HG03521 (cell line): ENCODE results near the gene YY1AP1.
"Not testable (repeated sequence)": the region's sequence is repeated elsewhere in the genome, so short reads cannot be mapped to it uniquely, and the experiment has no call there.

Source experiments
- ATAC-seq: cut with Tn5 transposase; IDR thresholded peaks from one replicate; pipeline ENCODE4 v1.9.1; 2021; ENCODE audit warnings: mild to moderate bottlenecking, moderate library complexity; ENCODE audit not compliant: unreplicated experiment

Gene YY1AP1

GRCh38 chr1:155688324-155689080 lies at the start of gene YY1AP1:
Gene YY1AP1 (minus strand): TSS chr1:155688774. CDS start chr1:155680436, 8,338 bp downstream.
- peak; percentile 75 for ATAC-seq

GRCh38 chr1:155729031-155729898 lies 40.7 kb upstream of the YY1AP1 start:
- ATAC-seq = no peak

- ATAC-seq = no peak
Observed at GRCh38 chr1:155725142-155725541, 36.6 kb upstream of the YY1AP1 start.

- no peak for ATAC-seq
Observed at GRCh38 chr1:155719703-155720102, 31.1 kb upstream of the YY1AP1 start.

- not testable (repeated sequence) for ATAC-seq
Observed at GRCh38 chr1:155718524-155719115, 30.0 kb upstream of the YY1AP1 start.

GRCh38 chr1:155717041-155717440 lies 28.5 kb upstream of the YY1AP1 start:
- no peak for ATAC-seq

- ATAC-seq = no peak
Observed at GRCh38 chr1:155715777-155716176, 27.2 kb upstream of the YY1AP1 start.

- ATAC-seq = not testable (repeated sequence)
Observed at GRCh38 chr1:155715056-155715455, 26.5 kb upstream of the YY1AP1 start.

- no peak for ATAC-seq
Observed at GRCh38 chr1:155713075-155713474, 24.5 kb upstream of the YY1AP1 start.

- not testable (repeated sequence) for ATAC-seq
Observed at GRCh38 chr1:155712636-155713035, 24.1 kb upstream of the YY1AP1 start.

- ATAC-seq = not testable (repeated sequence)
Observed at GRCh38 chr1:155711457-155711856, 22.9 kb upstream of the YY1AP1 start.

- ATAC-seq = no peak
Observed at GRCh38 chr1:155709391-155709790, 20.8 kb upstream of the YY1AP1 start.

GRCh38 chr1:155706139-155706538 lies 17.6 kb upstream of the YY1AP1 start:
- ATAC-seq = no peak

GRCh38 chr1:155704414-155704813 lies 15.8 kb upstream of the YY1AP1 start:
- not testable (repeated sequence) for ATAC-seq

GRCh38 chr1:155703216-155703615 lies 14.6 kb upstream of the YY1AP1 start:
- no peak for ATAC-seq

GRCh38 chr1:155701675-155702074 lies 13.1 kb upstream of the YY1AP1 start:
- not testable (repeated sequence) for ATAC-seq

- not testable (repeated sequence) for ATAC-seq
Observed at GRCh38 chr1:155699062-155699461, 10.5 kb upstream of the YY1AP1 start.

- no peak for ATAC-seq
Observed at GRCh38 chr1:155698382-155699038, 9.9 kb upstream of the YY1AP1 start.

GRCh38 chr1:155697616-155698015 lies 9.0 kb upstream of the YY1AP1 start:
- ATAC-seq = not testable (repeated sequence)

- ATAC-seq = no peak
Observed at GRCh38 chr1:155697046-155697445, 8.5 kb upstream of the YY1AP1 start.

GRCh38 chr1:155696524-155696923 lies 8.0 kb upstream of the YY1AP1 start:
- ATAC-seq = no peak
